HPDE6-E6E7 (cell line): ENCODE results near the gene TFEB.

ENCODE experiments used
- DNase-seq: peaks from one replicate; pipeline ENCODE4 v3.0.0; 2011; ENCODE audit warnings: missing footprints; ENCODE audit errors: extremely low spot score

Gene TFEB

DNA sequence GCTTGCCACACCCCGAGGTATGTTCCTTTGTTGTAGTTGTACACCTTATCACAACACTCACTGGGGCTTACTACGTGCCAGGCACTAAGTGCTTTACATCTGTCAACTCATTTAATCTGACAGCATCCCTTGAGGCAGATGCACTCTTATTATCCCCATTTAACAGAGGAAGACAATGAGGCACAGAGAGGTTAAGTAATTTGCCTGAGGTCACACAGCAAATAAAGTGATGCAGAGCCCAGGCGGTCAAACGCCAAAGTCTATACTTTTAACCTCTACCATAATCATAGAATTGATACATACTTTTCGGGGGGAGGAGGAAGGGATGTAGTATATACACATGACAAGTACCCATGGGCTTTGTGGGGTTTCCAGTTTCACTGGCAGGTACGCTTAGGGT is 59.4 kb downstream of the TFEB start:
- DNase-seq = no peak

DNA sequence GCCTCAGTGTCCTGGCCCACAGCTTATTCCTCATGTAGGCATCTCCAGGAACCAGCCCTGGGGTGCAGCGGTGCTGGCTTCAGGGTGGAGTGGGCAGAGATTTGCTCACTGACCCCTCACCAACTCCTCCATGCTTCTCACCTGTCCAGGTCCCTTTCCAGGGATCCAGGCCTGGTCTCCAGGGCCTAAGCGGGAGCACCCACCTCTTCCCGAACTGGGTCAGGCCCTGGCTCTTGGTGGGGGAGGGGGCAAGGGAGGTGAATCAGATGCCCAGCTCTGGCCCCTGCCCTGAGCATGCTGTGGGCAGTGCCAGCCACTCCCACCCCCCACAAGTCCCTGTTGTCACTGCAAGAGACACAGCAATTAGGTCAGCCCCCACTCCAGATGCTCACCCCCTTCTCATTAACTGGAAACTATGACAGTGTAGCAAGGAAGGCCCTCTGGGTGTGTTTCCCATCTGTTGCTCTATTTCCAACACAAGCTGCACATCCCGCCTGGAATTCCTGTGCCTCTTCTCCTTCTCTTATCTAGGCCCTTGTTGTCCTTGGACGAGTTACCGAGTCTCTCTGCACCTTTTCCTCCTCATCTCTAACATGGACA is 60.1 kb downstream of the TFEB start:
- DNase-seq = no peak

DNA sequence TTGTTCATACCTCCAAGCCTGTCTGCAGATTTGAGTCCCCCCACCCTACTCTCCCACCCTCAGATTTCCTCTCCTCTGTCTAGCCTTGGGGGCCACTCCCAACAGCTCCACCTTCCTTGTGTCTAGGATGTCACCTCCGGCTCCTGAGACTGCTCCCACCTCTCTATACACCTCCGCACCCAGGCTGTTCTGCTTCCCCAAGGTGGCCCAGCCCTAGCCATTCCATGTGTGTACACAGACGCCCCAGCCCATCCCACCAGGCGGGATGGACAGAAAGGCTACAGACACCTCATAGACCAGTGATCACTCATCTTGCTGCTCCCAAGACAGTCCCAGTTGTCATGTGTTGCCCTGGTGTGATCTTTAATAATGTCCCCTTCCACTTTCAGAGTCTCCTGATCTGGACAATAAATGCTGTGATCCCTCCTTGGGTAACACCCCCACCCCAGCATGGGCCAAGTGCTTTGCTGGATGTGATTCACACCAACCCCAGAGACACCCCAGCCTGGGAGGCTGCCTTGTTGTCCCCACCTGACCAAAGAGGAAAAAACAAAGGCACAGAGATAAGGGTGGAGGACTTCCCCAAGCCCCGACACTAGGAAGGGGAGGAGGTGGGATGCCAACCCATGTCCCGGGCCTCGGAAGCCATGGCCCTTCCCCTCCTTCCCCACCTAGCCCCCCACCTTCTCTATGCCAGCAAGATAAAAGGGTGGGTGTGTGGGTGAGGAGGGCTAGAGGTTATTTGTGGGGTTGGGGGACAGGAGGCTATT is 61.0 kb downstream of the TFEB start:
- no peak for DNase-seq

DNA sequence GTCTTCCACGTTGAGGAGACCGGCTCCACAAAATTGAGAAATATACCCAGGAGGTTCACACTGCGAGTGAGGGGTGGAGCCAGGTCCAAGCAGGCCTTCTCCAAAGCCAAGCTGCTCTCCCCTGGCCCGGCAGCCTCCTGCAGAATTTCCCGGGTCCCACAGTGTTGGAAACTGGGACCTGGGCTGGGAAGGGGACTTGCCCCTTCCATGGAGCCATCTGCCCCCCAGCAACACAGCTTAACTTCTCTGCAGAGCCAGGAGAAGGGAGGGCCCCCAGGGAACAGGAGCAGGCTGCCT is 61.8 kb downstream of the TFEB start:
- DNase-seq = no peak

DNA sequence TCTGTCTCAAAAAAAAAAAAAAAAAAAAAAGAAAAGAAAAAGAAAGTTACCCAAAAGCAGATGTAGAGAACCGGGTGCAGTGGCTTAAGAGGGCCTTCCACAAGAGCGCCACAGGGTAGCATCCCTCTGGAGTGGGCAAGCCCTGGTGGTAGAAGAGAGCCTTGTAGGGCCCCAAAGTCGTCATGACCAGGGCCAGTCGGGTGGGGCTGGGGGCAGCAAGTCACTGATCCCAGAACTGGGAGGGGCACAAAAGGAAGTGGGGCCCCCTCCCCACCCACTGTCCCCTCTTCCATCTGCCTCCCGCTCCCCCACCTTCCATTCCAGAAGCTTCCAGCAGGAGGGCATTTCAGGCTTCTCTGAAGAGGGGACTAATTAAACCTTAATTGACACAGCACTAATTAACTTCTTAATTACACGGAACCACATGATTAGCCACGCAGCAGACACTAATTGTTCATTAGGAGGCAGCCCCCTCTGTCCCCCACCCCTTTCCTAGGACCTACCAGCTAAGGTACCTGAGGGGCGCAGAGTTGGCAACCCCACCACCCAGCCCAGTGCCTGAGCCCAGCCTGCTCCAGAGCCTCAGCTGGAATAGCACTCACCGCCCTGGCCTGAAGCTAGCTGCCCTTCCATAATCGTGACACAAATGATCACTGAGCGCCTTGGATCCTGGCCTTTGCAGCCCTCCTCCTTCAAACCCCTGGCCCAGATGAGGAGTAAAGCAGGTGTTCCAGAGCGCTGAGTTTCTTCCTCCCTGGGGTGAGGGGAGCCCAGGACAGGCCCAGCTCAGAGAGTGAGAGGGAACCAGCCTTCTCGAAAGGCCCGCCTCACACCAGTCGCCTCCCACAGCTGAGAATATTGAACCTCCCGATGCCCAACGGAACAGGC is 62.3 kb downstream of the TFEB start:
- no peak for DNase-seq

GRCh38 chr6:41672016-41672415 is 63.4 kb downstream of the TFEB start:
- no peak for DNase-seq

DNA sequence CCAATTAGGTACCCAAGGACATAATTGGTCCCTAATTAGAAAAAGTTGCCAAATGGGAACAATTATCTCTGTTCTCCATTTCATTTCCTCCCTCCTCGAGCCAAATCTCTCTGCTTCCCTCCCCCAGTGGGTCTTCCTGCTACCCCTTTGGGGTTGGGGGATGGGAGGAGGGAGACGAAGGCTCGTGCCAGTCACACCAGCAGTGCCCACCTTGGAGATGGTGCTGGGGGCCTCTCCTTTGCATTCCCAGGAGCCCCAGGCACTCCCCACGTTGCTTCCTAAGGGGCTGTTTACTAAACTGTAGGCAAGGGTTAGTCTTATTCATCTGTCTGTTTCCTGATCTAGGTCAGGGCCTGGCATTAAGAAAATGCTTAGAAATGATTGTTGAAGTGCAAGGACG is 64.0 kb downstream of the TFEB start:
- no peak for DNase-seq

- DNase-seq = no peak
These were observed 64.6 kb downstream of the TFEB start for GRCh38 chr6:41670703-41671360.

DNA sequence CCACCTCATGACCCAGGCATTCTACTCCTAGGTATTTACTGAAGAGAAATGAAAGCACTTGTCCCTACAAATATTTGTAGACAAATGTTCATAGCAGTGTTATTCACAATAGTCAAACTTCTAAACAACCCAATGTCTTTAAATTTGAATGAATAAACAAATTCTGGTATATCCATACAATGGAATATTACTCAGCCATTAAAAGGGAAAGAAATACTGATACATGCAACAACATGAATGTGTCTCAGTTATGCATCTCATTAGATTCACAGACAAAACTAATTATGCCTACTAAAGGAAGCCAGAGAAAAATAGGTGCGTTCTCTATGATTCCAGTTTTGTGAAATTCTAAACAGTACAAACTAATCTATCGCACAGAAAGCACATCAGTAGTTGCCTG is 66.4 kb downstream of the TFEB start:
- DNase-seq = no peak

GRCh38 chr6:41667195-41667594 is 68.2 kb downstream of the TFEB start:
- no peak for DNase-seq

GRCh38 chr6:41664271-41664670 is 71.1 kb downstream of the TFEB start:
- no peak for DNase-seq

- DNase-seq = no peak
These were observed 71.8 kb downstream of the TFEB start for GRCh38 chr6:41663568-41663967.

- no peak for DNase-seq
These were observed 75.5 kb downstream of the TFEB start for GRCh38 chr6:41659935-41660334.

GRCh38 chr6:41658636-41659035 is 76.8 kb downstream of the TFEB start:
- no peak for DNase-seq

DNA sequence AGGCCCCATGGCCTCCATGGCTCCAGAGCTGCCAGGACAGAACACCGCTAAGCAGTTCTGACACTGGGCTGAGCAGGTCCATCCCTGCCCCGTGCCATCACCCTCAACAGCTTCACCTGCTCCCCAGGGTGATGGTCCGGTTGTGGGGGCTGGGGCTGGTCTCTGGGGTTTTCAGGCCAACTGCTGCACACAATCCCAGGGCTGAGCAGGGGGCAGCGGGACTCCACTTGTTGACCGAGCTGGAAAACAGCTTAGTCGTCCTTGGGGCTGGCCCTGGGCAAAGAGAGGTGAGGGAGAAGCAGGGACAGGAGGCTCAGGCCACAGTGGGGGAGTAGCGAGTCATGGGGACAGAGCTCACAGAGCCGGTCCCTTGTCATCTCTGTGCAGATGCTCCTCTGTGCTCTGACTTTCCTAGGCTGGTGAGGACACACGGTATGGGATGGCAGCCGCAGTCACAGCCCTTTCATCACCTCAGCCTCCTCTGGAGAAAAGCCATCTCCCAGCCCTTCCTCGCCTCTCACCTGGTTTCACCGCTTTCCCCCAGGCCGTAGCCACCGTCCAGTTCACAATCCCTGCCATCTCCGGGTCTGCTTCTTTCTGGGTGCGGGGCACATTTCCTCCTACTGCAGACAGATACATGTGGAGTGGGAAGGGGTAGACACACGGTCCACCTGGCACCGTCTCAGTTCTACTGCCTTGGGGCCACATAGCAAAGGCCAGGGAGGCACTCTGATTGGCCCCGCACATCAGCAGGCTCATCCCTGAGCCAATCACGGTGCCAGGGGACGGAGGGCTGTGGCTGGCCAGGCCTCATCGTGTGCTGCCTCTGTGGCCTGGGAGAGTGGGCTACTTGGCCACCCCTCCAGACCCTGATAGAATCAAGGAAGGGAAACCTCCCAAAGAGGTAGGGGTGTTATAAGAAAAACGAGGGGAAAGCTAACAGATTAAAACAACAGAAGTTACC is 78.0 kb downstream of the TFEB start:
- no peak for DNase-seq

DNA sequence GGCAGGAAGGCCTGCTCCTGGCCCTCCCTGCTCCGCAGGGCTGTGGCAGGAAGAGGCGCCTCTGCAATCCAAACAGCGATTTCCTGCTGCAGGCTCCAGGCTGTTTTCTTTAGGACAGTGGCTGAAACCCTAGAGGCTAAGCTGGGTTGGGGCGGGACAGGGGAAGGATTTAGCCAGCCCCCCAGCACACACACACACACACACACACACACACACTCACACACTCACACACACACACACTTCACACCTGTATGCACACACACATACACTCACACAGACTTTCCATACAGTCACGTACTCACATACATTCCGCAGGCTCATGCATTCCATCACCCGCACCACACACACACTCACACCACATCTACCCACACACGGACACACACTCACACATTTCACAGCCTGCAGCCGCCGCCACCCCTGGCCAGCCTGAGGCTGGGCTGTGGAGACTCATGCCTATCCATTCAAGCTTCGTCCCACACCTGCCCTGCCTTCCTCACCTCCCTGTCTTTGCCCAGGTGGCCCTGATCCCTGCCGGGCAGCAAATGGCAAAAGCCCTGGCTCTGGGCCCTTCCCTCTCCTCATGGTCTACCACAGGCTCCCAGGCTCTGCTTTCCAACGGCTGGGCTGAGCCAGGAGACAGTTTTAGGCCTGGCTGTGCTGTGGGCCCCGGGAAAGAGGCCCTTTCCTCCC is 79.3 kb downstream of the TFEB start:
- DNase-seq = no peak

DNA sequence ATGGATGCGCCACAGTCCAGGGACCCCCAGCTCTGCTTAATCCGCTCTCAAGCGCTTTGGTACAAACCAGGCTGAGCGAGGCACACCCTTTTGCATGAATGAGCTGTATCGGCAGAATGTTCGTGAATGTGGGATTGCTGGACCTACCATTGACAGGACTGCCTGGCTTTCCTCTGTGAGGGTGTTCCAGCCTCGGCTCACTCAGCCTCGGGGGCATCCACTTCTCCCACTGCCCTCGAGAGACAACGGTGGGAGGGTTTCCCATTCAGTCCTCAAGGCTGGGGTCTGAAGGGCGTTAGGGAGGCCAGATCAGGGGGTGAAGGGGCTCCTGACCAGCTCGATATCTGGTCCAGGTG is 79.8 kb downstream of the TFEB start:
- DNase-seq = no peak

GRCh38 chr6:41655176-41655575 is 80.2 kb downstream of the TFEB start:
- no peak for DNase-seq

- DNase-seq = no peak
These were observed 80.7 kb downstream of the TFEB start for GRCh38 chr6:41654698-41655151.

DNA sequence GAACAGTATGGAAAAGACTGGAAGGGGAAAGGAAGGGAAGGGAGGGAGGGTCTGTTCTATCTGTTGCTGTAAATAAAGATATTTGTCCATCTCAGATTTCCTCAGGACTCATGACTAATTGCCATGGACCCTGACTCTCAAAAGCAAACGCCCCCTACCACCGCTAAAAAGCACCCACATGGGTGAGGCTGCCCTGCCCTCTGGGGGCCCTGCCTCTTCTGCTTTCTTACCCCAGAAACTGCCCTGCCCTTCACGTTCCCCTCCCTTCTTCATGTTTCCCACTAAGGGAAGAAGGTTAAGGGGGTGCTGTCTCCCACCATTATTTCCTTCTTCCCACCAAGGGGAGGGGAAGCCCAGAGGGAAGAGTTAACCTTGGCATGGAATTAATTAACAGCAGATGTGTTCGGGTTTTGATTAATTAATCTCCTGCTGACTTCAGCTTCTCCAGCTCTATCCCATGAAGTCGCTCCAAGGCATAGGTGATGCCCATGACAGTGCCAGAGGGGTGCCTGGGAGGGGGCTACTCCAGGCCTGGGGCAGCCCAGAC is 81.2 kb downstream of the TFEB start:
- no peak for DNase-seq
